ENCODE measurements around the gene PARP9.

GRCh38 chr3:122586773-122587485, 22.8 kb upstream of the PARP9 start:
- TF ChIP-seq CTCF (IDR thresholded peaks at IDR 0.05; ENCODE audit: borderline replicate concordance, extremely low read depth, low read length, poor library complexity, severe bottlenecking): no peak
- no peak for TF ChIP-seq EZH2 (IDR thresholded peaks at IDR 0.05; ENCODE audit: borderline replicate concordance, low read depth, low read length, severe bottlenecking)

Measured in DND-41 (cell line).